Epithelial cell of prostate (primary cell): ENCODE measurements around the gene PKDREJ.

Experiments used
- DNase-seq: peaks from one replicate; pipeline ENCODE4 v3.0.0-alpha.2; 2011; ENCODE audit warnings: low read depth, low spot score
- H3K27ac ChIP-seq: fragments of 450-650 bp; 2 replicates; pipeline ENCODE4 v1.5.1; 2017; ENCODE audit warnings: mild to moderate bottlenecking

Gene PKDREJ

DNA sequence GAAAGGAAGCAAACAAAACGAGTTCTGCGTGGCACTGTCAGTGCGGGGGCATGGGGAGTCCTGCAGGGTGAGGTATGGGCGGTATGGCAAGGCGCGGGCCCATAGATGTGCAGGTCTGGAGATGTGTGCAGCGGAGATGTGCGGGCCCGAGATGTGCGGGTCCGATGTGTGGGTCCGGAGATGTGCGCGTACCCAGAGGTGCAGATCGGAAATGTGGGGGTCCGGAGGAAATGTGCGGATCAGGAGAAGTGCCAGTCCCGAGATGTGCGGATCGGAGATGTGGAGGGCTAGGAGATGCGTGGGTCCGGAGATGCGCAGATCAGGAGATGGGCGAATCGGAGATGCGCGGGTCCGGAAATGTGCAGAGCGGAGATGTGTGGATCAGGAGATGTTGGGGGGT is 49.0 kb downstream of the PKDREJ start:
- DNase-seq, result no peak
- H3K27ac ChIP-seq, result no peak overlapping the region

GRCh38 chr22:46213052-46213451 is 50.1 kb downstream of the PKDREJ start:
- H3K27ac ChIP-seq, result no peak overlapping the region
- DNase-seq, result no peak

GRCh38 chr22:46212195-46212594 is 50.9 kb downstream of the PKDREJ start:
- DNase-seq, result no peak
- H3K27ac ChIP-seq, result no peak overlapping the region

DNA sequence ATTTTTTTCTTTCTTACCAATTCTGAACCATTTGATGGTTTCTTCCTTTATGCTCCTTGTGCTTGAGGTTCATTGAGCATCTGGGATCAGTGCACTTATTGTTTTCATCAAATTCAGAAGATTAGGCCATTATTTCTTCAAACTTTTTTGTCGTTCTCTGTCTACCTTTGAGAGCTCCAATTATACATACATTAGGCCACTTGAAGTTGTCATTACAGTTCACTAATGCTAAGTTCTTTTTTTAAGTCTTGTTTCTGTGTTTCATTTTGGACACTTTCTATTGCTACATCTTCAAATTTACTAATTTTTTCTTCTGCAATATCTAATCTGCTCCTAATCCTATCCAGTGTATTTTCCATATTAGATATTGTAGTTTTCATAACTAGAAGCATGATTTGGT is 53.9 kb downstream of the PKDREJ start:
- no peak overlapping the region for H3K27ac ChIP-seq
- DNase-seq, result no peak
